HG03139 (cell line): ENCODE measurements around the gene NAPG.
"Not testable (repeated sequence)": the region's sequence is repeated elsewhere in the genome, so short reads cannot be mapped to it uniquely, and the experiment has no call there.

Experiments used
- ATAC-seq: cut with Tn5 transposase; IDR thresholded peaks from one replicate; pipeline ENCODE4 v1.9.1; 2021; ENCODE audit not compliant: unreplicated experiment

The NAPG gene

GRCh38 chr18:10525697-10526560 is at the start of gene NAPG:
NAPG (plus strand) TSS chr18:10526027; CDS start chr18:10526103, 76 bp downstream.
- ATAC-seq: peak; percentile 60

GRCh38 chr18:10476338-10476791 is 49.5 kb upstream of the NAPG start:
- ATAC-seq: no peak

GRCh38 chr18:10477121-10477862 is 48.5 kb upstream of the NAPG start:
- no peak for ATAC-seq

DNA sequence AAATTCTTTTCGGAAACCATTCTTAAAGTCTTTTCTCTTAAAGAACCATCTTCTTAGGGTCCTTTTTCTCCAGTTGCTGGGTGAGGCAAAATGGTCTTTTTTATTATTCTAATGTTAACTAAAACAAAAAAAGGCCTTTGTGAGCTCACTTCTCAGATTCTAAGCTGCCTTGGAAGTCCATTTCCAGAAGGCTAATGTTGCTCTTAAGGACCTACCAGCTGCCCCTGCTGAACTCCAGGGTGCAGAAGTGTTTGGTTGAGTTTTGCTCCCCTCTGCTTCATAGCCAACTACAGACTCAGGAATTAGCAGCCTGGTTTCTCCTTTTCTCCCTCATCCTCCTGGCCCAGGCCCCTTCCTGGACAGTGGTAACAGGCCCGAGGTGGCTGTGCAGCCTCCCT is 48.0 kb upstream of the NAPG start:
- no peak for ATAC-seq

DNA sequence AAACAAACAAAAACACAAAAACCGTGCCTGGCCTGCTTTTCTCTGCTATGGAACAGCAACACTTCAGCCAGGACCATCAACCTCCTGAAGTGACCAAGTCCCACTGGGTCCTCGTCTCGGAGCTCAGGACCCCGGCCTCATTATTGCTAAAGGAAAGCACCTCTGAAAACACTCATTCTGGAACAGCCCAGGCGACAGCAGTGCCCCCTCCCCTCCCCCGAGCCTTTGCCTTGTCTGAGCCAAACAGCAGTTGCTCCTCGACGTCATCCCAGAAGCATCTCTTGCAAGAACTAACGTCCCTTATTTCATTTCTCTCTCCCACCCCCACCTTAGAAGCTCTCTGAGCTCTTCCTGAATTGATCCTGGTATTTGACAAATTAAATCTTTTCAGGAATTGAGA is 44.0 kb upstream of the NAPG start:
- no peak for ATAC-seq

GRCh38 chr18:10482363-10482984 is 43.4 kb upstream of the NAPG start:
- no peak for ATAC-seq

DNA sequence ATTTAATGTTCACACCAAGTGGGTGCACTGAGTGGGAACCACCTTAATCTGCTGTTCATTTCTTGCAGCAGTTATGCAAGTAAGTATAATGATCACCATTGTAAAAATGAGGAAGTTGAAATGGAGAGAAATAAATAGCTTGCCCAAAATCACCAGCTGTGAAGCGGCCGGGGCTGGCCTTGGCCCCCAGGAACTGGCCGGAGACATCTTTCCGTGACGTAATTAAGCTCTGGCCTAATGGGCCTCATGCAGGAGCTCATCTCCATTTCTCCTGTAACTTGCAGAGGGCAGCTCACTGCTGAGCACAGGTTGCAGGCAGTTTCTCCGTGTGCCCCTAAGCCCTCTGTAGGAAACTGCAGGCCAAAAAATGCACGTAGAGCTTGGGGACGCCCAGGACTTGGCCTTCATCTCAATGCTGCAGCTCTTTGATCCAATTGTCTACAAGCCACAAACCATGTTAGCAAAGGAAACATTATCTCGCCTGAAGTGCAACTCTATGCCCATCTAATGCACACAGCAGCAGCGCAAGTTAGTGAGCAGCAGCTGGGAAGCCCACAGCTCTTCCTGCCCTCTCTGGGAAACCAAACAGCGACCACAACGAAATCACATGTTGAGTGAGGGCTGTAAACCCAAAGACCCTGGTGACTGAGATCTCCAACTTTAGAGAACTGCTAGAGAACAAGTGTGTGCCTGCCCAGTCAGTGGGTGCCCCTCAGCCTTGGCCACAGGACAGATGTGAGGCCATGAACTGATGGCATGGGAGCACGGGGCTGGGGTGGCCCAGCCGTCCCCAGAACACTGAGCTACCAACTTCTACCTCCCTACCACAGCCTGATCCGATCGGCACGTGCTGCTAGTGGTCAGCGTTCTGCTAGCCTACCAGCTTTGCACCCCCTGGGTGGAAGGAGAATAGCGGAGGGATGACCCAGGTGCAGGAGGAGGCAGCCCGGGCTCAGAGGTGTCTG is 42.6 kb upstream of the NAPG start:
- ATAC-seq: peak; percentile 67

GRCh38 chr18:10485475-10485874 is 40.4 kb upstream of the NAPG start:
- no peak for ATAC-seq

- ATAC-seq: no peak
Observed at GRCh38 chr18:10486362-10486761, 39.5 kb upstream of the NAPG start.

DNA sequence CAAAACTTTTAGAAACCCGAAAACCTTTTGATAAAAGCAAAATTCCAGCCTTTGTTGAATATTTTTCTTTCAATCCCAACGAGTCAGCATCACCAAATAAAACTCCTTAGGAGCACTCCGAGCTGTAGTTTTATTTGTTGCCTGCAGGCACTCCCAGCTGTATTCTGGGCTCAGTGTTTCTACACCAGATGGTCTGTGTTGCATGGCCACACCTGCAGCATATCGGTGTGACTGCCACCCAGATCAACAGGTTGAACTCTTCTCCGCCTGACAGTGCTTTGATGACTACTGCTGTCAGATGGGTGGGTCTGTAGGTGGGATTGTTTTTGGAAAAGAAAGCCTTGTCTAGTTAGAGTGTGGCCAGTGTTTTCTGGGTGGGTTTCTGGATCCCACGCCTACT is 38.7 kb upstream of the NAPG start:
- no peak for ATAC-seq

DNA sequence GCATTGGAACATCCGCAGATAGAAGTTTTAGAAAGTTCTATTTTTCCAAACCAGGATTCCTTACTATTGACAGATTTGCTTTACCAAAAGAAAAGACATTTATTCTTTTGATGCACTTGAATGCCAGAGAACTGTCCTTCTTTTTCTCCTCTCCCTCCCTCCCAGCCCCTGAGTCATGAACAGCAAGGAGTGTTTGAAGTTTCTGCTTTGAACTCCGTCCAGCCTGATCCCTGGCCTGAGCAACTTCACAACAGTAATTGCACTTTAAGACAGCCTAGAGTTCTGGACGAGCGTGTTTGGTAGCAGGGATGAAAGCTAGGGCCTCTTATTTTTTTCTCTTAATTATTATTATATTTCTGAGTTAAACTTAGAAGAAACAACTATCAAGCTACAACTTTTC is 37.8 kb upstream of the NAPG start:
- no peak for ATAC-seq

GRCh38 chr18:10490401-10491165 is 35.2 kb upstream of the NAPG start:
- ATAC-seq: peak; percentile 93

GRCh38 chr18:10495936-10496335 is 29.9 kb upstream of the NAPG start:
- no peak for ATAC-seq

- no peak for ATAC-seq
Observed at GRCh38 chr18:10497206-10497749, 28.5 kb upstream of the NAPG start.

GRCh38 chr18:10499230-10499629 is 26.6 kb upstream of the NAPG start:
- ATAC-seq: no peak

DNA sequence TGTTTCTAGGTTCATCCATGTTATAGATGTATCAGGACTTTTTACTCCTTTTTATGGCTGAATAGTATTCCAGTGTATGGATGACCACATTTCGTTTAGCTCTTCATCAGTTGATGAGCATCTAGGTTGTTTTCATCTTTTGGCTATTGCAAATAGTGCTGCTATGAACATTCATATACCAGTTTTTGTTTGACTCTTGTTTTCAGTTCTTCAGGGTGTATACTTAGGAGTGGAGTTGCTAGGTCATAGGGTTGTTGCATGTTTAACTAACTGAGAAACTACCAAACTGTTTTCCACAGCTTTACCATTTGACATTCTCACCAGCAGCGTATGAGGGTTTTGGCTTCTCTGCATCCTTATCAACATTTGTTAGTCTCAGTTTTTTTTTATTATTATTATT is 25.8 kb upstream of the NAPG start:
- no peak for ATAC-seq

DNA sequence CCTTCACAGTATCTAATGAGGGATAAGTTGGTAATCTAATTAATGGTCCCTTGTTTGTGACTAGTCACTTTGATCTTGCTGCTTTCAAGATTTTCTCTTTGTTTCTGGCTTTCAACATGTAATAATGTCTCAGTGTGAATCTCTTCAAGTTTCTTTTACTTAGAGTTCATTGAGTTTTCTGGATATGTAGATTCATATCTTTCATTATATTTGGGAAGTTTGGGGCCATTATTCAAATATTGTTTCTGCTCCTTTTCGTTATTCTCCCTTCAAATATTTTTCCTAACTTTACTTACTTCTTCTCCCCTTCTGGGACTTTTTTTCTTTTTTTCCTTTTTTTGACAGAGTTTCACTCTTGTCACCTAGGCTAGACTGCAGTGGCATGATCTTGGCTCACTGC is 21.1 kb upstream of the NAPG start:
- no peak for ATAC-seq

GRCh38 chr18:10505892-10506291 is 19.9 kb upstream of the NAPG start:
- ATAC-seq: not testable (repeated sequence)

GRCh38 chr18:10508591-10508990 is 17.2 kb upstream of the NAPG start:
- ATAC-seq: no peak

DNA sequence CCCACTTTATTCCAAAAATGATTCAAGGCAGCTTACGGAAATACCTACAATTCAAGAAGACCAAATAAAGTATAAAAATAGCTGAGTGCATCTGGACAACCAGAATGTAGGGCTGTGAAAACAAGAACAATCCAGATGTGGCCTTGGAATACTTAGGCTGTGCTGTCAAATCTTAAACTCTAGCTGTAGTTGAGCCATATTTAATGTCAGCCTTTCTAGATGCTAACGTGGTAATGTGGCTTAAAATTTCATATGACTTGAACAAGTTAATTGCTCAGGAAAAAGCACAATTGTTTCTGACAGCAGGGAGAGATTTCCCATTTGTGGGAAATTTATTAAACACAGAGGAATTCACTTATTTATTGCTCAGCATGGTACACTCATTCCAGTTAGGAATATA is 14.6 kb upstream of the NAPG start:
- ATAC-seq: no peak
